ENCODE results near the gene SARDH.
"Not testable (repeated sequence)": the region's sequence is repeated elsewhere in the genome, so short reads cannot be mapped to it uniquely, and the experiment has no call there.

SARDH gene

DNA sequence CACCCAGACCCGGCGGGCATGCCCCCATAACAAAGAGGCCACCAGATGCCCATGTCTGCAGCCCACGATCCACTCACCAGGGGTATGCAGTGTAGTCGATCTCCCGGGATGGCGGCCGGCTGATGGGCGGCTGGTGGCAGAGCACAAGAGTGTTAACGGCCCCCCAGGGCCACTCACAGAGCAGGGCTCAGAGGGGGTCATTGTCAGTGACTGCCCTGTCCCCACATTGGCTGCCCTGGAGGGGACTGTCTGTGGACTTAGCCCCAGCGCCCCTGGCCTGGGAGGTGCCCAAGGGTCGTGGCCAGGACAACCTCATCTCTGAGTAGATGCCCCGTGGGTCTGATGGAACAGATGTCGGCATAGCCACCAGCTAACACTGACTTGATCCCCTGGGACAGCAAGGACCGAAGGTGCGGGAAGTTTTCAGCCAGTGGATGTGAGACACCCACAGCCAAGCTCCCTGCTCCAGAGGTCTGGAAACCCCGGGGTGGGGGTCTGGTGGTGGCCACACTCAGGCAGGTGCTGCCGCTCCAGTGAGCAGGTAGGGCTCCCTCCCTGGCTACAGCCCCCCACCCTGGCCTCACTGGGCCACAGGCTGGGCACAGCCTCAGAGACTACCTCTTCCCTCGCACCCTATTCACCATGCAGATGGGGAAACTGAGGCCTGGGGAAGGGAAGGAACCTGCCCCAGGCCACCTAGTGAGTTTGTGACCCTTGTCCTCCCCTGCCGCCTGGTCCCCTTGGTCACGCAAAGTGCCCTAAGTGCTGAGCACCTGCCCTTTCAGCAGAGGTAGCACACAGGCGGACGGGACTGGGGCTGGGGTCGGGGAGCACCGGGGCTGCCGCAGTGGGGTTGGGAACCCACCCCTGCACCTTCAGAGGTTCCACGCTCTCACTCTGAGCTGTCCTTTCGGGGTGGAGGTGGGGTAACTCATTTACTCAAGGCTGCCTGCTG, 38.1 kb upstream of the SARDH start:
- no peak for DNase-seq

DNA sequence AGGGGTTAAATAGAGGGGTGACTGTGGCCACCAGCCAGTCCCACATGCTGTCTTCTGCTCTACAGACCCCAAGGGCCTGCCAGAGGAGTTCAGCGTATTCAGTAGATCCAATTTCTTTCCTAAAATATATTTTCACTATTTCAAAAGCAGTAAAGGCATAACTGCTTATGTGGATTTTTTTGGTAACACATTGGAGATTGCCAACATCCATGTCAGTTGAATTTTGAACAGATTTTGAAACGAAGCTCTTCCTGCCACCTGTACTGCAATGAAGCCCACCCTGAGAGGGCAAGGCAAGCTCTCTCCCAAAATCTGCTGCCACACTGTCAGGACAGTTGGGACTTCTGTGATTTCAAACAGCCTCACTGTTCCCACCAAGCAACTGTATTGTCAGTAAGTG, 37.1 kb upstream of the SARDH start:
- no peak for DNase-seq

DNA sequence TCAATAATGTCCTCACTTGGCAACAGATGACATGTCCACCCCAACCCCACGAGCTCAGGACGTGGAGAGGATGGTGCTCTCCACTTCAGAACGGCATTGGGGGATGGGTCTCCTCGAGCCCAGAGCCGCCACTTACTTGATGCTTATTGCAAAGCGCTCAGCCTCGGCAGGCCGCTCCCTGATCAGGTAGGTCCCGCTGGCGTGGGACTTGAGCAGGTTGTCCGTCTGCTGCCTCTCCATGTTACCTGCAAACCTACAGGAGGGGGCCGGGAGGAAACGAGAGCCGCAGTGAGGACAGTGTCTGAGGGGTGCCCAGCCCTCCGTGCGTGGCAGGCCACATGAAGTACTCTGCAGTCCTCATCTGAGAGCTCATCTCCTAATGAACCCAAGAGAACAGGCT, 36.6 kb upstream of the SARDH start:
- no peak for DNase-seq

DNA sequence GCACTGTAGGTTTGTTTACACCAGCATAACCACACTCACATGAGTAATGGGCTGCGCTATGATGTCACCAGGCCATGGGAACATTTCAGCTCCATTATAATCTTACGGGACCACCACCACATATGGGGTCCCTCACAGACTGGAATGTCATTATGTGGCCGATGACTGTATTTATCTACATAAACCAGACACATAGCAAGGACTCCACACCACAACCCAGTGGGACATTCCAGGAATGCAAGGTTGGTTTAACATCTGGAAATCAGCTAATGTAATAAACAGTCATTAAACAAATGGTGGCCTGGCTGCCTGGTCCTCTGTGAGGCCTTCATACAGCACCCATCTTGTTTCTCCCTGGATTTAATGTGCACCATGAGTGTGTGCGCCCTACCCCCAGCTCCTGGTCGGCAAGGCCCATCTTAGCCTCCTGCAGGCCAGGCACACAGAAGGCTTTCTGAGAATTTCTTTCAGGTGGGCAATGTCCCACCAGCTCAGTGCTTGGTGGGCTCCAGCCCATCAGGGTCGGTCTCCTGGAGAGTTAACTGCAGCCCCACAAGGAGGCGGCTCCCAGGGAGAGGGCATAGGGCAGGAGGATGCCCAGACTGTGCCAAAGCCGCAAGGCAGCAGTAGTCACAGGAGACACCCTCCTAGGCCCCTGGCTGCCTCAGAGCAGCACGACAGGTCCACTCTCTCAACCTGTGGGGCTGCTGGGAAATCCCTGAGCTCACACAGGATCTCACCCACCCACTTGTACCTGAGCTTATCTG, 35.9 kb upstream of the SARDH start:
- DNase-seq: no peak

DNA sequence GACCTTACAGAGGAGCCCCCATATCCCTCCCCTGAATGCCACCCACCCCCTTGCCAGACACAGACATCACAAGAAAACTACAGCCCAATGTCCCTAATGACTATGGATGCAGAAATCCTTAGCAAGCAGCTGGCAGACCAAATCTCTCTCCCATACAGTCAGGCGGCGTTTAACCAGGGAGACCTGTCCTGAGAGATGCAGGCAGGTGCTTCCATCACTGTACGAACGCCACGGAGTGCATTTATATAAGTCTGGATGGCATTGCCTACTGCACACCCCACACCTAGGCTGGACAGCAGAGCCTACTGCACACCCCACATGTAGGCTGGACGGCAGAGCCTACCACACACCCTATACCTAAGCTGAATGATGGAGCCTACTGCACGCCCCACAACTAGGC, 34.4 kb upstream of the SARDH start:
- no peak for DNase-seq

DNA sequence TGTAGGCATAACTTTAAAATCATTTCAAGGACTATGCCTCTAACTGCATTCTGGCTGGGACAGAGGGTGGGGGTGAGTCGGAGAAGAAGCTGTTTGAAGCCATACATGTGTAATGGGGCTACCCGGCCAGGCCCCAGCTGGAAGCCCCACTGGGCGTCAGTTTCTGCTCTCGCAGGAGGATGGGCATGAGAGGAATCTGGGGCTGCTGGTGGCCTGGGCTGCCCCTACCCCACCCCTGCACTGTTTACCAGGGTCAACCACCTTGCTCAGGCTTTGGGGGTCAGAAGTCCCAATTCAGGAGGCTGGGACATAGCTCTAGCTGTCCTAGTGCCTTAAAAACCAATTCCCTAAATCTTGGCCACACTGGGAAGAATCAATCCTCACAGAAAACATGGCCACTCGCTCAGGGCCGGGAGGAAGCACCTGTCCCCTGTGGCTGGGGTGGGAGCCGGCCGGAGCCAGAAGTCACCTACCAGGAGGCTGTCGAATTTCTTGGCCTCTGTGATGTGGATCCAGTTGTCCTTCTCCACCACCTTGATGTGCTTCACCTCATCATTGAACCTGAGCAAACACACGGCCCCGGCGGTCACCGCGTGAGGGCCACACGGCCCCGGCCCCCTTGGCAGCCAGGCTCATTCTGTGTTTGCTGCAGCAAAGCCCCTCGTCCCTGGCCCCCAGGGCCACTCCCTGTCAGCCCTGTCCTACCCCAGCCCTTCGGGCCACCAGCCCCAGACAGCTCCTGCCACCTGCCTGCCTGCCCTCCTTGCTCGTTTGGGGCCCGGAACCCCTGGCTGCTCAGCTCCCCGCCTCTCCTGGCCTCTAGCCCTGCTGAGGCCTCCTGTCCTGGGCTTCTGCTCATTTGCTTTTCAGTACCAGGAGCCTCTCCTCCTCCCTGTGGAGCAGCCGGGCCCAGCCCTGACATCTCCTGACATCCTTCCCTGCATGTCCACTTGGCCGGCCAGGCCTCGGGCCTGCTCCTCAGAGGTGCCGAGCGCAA, 33.6 kb upstream of the SARDH start:
- no peak for DNase-seq

DNA sequence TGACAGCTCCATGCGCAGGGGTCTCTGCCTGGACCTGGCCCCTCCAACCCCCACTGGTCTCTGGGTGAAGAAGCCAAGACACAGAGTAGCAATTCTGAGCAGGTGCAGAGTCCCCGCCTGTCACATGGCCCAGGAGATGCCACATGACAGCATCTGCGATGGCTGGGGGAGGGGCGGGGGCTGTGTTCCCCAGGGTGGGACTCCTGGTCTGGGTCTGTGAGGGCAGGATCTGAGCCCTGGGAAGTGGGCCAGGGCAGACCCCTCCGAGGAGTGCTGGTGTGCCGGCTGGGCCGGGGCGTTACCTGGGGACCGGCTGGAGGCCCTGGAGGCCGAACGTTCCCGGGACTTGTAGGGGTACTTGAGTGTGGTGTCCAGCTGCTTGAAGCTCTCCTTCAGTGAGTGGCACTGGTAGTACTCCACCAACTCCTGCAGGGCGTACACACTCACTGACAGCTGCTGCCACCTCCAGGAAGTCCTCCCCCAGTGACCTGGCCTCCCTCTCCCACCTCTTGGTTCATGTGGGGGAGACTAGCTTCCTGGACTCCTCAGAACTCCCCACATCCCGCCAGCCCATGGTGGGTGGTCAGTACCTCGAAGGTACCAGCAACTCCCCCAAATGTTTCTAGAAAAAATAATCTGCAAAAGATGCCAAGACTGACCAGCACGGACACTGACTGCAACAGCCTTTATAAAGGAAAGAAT, 32.1 kb upstream of the SARDH start:
- no peak for DNase-seq

DNA sequence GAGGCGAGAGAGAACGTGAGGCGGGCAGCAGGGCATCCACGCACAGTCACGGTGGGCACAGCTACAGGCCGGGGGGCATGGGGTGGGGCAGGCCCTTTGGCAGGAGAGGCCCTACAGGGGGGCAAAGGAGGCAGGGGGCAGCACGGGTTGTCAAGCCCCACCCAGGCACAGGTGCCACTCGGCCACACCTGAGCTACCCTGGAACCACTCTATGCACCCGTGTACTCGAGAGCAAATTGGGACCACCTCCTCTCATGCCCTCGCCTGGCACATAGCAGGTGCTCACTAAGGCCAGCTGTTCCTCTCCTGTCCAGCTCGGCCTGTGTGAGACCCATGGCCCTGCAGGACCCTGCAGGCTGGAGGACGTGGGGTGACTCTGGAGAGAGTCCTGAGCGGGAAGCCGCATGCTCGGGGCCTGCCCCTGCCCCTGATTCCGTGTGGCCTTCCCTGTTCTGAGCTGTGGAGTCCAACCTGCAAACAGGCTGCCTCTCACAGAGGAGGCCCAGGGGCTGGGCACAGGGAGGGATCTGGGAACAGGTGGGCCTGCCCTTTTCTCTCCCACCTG, 31.4 kb upstream of the SARDH start:
- DNase-seq: no peak

DNA sequence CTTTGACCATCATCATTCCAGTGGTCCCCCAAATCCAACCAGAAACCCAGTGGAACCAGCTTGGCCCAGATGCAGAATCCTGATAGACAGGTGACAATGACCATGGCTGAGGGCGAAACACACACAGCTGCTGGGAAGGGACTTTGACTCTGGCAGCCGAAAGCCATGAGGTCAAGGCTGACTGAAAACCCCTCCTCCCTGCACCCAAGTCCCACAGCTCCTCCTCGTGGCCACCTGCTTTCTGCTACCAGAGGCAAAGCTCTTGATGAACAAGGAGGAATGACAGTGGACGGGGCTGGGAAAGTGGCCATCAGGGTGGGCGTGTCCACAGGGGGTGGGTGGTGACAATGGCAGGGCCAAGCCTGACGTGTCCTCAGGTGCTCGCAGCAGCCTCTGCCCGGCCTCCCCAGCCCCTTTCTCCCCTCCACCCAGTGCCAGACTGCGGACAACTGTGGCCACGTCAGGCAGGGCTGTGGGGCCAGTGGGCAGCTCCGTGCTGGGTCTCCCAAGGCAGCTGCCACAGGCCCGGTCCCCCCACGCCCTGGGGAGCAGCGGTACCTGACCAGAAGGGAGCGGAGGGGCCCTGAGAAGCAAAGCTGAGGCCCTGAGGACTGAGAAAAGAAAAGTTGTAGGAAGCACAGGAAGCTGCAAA, 30.8 kb upstream of the SARDH start:
- peak; percentile 26 for DNase-seq

DNA sequence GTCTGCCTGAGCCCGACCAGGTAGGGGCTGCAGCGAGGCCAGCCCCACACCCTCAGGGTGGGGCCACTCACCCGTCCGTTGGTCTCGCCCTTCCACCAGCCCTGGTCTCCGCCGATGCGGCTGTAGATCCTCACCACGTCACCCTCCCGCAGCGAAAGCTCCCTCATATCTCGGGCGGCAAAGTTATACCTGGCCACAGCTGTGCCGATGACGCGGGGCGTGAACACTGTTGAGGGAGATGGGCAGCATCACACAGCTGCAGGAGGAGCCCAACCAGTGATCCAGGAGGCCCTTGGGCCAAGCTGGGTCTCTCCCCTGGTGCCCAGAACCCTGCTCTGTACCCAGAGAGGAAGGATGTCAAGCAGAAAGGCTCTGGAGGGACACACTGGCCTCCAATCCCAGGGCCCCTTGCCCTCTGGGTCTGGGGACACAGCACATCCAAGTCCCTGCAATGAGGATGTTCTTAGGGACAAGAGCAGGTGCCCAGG, 30.3 kb upstream of the SARDH start:
- DNase-seq: no peak

DNA sequence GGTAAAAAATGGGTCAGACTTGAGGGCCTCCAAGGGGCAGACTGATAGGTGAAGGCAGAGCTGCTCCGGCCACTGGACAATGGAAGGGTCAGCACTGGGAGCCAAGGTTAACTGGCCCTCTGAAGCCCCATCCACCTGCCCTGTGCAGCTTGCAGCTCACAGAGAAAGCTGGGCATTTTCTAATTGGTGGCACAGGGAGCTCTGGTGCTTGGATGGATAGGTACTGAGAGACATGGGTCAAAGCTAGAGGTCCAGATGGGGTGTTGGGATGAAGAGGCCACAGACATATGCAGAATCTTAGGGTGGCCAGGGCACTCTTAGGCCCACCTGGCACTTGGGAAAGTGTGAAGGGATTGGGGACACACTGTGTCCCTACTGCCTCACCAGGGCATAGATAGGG, 29.5 kb upstream of the SARDH start:
- no peak for DNase-seq

DNA sequence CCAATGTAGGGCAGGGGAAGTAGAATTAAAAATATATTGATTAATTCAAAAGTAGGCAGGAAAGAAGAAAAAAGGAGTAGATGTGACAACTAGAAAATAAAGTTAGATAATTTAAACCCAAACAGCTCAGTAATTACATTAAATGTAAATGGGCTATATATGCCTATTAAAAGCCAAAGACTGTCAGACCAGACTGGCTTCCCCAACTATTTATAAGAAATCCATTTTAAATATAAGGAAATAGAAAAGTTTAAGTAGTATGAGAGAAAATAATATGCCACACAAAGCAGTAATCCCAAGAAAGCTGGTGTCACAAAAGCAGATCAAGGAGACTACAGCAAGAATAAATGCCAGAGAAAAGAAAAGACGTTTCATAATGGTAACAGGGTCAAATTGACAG, 28.9 kb upstream of the SARDH start:
- no peak for DNase-seq

DNA sequence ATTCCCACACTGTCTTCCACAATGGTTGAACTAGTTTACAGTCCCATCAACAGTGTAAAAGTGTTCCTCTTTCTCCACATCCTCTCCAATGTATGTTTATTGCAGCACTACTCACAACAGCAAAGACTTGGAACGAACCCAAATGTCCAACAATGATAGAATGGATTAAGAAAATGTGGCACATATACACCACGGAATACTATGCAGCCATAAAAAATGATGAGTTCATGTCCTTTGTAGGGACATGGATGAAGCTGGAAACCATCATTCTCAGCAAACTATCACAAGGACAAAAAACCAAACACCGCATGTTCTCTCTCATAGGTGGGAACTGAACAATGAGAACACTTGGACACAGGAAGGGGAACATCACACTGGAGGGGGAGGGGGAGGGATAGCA, 28.1 kb upstream of the SARDH start:
- not testable (repeated sequence) for DNase-seq

DNA sequence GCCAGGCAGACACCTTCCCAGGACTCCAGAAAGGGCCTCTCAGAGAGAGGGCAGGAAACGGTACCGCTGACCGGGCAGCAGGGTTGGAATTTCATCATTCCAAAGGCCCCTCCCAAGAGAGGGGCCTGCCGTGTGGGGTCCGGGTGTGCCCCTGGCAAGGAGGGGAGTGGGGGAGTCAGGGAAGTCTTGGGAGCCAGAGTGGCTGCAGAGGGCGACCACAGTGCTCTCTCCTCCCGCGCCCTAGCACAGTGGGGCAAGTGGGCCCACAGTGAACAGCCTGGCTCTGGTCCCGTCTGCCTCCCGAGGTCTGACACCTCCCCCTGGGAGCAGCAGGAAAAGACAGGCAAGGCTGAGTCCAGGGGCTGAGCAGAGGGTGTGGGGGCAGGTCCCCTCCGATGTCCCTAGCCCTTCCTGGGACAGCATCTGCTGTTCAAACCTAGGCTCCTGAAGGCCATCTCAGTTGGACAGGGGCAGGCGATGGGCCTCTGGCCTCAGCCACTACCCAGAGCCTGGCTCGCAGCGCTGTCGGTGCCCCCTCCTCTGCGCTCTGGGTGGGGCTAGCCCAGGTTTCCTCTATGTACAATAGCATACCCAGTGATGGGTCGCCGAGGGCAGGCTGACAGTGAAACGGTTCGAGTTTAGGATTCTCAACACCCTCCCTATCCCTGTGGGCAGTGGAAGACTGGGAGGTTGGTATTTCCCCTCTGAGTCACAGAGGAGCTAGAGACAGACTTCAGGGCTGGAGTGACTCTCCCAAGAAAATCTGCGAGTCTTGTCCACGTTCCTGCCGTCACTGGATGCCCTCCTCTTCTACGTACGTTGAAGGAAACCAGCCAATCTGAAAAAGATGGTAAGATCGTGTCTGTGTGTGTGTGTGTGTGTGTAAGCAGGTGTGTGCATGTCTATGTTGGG, 25.4 kb upstream of the SARDH start:
- DNase-seq: no peak

DNA sequence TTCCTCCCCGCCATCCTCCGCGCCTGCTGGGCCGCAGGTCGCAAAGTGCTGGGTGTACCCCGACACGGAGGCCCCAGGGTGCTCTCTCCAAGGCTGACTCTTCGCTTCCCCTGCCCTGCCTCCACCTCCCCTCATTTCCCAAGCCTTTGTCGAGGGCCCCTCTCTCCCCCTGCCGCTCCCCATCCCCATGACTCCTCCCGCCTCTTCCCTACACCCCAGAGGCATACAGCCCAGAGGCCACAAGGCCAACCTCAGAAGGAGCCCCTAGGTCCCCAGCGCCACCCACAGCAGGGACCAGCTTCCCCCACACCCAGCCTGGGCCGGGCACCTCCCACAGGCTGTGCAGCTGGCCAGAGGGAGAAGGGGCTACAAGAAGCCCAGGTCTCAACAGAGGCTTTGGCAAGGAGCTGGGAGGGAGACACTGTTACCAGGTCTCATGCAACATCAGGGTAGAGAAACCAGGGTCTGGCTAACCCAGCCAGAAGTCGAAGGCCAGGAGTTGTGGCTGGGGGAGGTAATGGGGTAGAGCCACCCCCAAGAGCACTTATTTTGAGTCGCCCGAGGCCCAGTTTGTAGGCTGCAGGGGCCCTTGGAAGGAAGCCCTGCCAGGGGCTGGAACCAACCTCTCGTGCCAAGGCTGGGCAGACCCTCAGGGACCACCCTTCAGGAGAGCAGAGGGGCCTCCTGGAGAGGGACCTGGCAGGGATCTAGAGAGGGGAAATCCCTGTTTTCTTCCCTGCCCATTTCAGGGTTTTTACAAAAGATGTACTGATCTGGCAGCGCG, 24.5 kb upstream of the SARDH start:
- no peak for DNase-seq

DNA sequence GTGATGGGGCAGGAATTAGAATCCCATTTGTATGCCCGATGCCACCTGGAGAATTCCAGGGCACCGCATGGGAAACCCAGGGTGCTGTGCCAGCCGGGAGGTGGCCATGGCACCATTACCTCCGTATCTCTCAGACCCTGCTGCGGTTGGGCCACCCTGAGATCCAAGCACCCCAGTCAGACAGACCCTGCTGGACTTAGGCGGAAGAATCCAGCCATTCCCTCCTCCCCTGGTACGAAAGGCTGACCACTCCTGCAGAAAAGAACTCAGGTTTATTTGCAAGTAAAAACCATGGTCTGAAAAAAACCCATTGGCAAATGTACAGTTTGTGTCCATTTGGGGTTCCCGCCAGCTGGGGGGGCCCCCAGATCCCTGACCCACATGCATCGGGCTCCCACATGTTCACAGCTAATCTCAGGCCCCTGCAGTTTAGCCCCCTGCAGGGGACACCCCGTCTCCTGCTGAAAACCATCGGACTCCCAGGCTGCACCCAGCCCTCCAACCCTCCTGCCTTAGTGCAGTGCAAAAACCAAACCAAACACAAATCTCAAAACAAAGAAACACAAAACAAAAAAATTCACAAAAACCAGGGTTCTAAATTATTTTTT, 23.6 kb upstream of the SARDH start:
- no peak for DNase-seq

DNA sequence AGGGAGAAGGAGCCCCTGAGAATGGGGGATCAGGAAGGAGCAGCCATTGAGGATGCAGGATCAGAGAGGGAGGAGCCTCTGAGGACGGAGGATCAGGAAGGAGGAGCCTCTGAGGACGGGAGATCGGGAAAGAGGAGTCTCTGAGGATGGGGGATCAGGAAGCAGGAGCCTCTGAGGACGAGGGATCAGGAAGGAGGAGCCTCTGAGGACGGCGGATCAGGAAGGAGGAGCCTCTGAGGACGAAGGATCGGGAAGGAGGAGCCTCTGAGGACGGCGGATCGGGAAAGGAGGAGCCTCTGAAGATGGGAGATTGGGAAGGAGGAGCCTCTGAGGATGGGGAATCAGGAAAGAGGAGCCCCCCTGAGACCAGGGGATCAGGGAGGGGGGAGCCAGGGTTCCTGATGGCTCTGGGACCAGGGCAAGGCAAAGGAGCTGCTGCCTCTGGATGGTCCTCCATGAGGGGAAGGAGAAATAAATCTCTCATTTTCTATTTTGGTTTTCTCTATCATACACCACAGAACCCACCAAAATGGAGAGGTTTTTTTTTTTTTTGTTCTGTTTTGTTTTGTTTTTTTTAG, 22.6 kb upstream of the SARDH start:
- no peak for DNase-seq

DNA sequence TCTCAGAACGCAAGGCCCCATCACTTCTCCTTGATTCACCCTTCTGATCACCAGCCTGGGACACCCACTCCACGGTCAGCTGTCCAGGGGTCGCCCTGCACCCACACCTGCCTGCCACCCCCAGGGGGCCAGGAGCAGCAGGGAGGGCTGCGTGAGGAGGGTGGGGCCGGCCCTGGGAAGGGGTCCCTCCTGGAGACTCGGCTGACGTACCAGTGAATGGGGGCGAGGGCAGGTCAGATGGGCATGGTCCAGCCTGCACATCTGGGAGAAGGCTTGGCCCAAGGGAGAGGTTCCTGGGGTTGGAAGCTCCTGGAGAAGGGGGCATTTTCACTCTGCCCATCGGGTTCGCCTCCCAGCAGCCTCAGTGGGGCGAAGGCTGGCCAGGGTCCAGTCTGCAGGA, 21.8 kb upstream of the SARDH start:
- DNase-seq: no peak

Measured in NCI-H1694 (cell line).